Measurements from ENCODE around the gene BTN2A1.

Gene BTN2A1

DNA sequence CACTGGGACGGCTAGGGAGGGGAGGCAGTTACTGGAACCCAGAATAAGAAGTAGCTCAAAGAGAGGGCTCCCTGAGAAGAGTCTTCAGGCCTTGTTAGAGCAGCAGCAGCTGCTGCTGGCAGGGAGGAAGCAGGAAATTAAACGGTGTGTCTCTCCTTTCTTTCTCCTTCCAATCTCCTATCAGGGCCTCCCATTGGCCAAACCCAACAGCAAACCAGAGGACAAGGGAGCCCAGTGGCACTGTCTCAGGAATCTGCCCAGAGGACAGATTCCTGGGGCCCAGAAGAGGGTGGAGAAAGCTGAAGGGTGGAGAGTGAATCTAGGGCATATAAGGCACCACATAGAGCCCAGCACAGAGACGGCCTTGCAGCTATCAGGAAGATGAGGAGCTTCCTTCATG lies 45.5 kb upstream of the BTN2A1 start:
- Histone ChIP-seq H3K4me1 (ENCODE audit: insufficient read depth, low read length, severe bottlenecking) (no peaks in the 10 kb centered on the region), H3K36me3 (ENCODE audit: insufficient read depth, low read length) (no peaks in the 10 kb centered on the region; the same call in 1 of the 2 replicates), H3K9ac (ENCODE audit: low read length) (no peak overlapping the region), H3K27ac (ENCODE audit: low read depth, low read length, poor library complexity, severe bottlenecking) (no peak overlapping the region), H2AFZ (ENCODE audit: low read length) (no peak overlapping the region), H3K9me3 (ENCODE audit: low read length) (0 out of 2 replicates have a peak, but pooled peaks cover 2% of the 10 kb centered on the region), H3K9me2 (ENCODE audit: low read depth, low read length) (no peaks in the 10 kb centered on the region), H3K4me3 (ENCODE audit: low read depth, low read length, poor library complexity, severe bottlenecking) (no peak overlapping the region), H3K4me2 (ENCODE audit: low read length) (no peak overlapping the region), H3F3A (ENCODE audit: insufficient read depth, low read length) (no peaks in the 10 kb centered on the region), H3K27me3 (ENCODE audit: insufficient read depth, low read length) (peaks cover 11% of the 10 kb centered on the region; the same call in 1 of the 2 replicates), H3K79me2 (ENCODE audit: insufficient read depth, low read length) (no peaks in the 10 kb centered on the region), H4K20me1 (ENCODE audit: insufficient read depth, low read length) (no peaks in the 10 kb centered on the region)
- TF ChIP-seq EZH2 (IDR thresholded peaks at IDR 0.05; ENCODE audit: borderline replicate concordance, low read length) (no peak), CTCF (IDR thresholded peaks at IDR 0.05; ENCODE audit: low read length) (no peak)

DNA sequence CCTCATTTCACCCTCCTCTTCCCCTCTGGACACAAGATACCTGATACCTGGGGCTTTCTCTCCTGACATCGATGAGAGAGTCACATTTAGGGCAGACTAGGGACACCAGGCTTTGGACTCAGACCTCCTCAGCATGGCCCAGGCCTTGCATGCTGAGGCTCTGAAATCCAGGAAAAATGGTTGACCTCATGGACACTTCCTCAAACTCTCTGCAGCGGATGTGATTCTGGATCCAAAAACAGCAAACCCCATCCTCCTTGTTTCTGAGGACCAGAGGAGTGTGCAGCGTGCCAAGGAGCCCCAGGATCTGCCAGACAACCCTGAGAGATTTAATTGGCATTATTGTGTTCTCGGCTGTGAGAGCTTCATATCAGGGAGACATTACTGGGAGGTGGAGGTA lies 44.8 kb upstream of the BTN2A1 start:
- Histone ChIP-seq H3F3A (ENCODE audit: insufficient read depth, low read length) (no peaks in the 10 kb centered on the region), H4K20me1 (ENCODE audit: insufficient read depth, low read length) (no peaks in the 10 kb centered on the region), H3K9me2 (ENCODE audit: low read depth, low read length) (no peaks in the 10 kb centered on the region), H2AFZ (ENCODE audit: low read length) (no peak overlapping the region), H3K4me3 (ENCODE audit: low read depth, low read length, poor library complexity, severe bottlenecking) (no peak overlapping the region), H3K4me2 (ENCODE audit: low read length) (no peak overlapping the region), H3K27ac (ENCODE audit: low read depth, low read length, poor library complexity, severe bottlenecking) (no peak overlapping the region), H3K9ac (ENCODE audit: low read length) (no peak overlapping the region), H3K27me3 (ENCODE audit: insufficient read depth, low read length) (peaks cover 11% of the 10 kb centered on the region; the same call in 1 of the 2 replicates), H3K4me1 (ENCODE audit: insufficient read depth, low read length, severe bottlenecking) (no peaks in the 10 kb centered on the region), H3K36me3 (ENCODE audit: insufficient read depth, low read length) (no peaks in the 10 kb centered on the region; the same call in 1 of the 2 replicates), H3K79me2 (ENCODE audit: insufficient read depth, low read length) (no peaks in the 10 kb centered on the region), H3K9me3 (ENCODE audit: low read length) (peaks cover 5% of the 10 kb centered on the region; the same call in 1 of the 2 replicates)
- TF ChIP-seq EZH2 (IDR thresholded peaks at IDR 0.05; ENCODE audit: borderline replicate concordance, low read length) (no peak), CTCF (IDR thresholded peaks at IDR 0.05; ENCODE audit: low read length) (no peak)

DNA sequence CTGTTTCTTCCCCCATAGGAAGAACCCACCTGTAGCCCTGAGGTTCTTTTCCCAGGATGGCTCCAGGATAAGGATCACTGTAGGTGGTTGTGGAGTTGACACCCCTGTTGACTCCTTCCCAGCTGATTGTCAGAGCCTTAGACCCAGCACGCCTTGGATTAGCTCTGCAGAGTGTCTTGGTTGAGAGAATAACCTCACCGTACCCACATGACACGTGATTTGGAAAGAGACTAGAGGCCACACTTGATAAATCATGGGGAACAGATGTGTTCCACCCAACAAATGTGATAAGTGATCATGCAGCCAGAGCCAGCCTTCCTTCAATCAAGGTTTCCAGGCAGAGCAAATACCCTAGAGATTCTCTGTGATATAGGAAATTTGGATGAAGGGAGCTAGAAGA lies 43.5 kb upstream of the BTN2A1 start:
- no peaks in the 10 kb centered on the region for H3K79me2 ChIP-seq (ENCODE audit: insufficient read depth, low read length)

More for the DNA sequence above, 43.5 kb upstream of the BTN2A1 start:
- Histone ChIP-seq H3K9me3 (ENCODE audit: low read length) (peaks cover 10% of the 10 kb centered on the region; the same call in 1 of the 2 replicates), H2AFZ (ENCODE audit: low read length) (no peak overlapping the region), H3K36me3 (ENCODE audit: insufficient read depth, low read length) (no peaks in the 10 kb centered on the region; the same call in 1 of the 2 replicates), H4K20me1 (ENCODE audit: insufficient read depth, low read length) (no peaks in the 10 kb centered on the region), H3K27me3 (ENCODE audit: insufficient read depth, low read length) (peaks cover 11% of the 10 kb centered on the region; the same call in 1 of the 2 replicates), H3K4me3 (ENCODE audit: low read depth, low read length, poor library complexity, severe bottlenecking) (no peak overlapping the region), H3K9ac (ENCODE audit: low read length) (no peak overlapping the region), H3K4me1 (ENCODE audit: insufficient read depth, low read length, severe bottlenecking) (no peaks in the 10 kb centered on the region), H3K4me2 (ENCODE audit: low read length) (no peak overlapping the region), H3K27ac (ENCODE audit: low read depth, low read length, poor library complexity, severe bottlenecking) (no peak overlapping the region), H3K9me2 (ENCODE audit: low read depth, low read length) (no peaks in the 10 kb centered on the region), H3F3A (ENCODE audit: insufficient read depth, low read length) (no peaks in the 10 kb centered on the region)
- TF ChIP-seq CTCF (IDR thresholded peaks at IDR 0.05; ENCODE audit: low read length) (no peak), EZH2 (IDR thresholded peaks at IDR 0.05; ENCODE audit: borderline replicate concordance, low read length) (no peak)

Data from OCI-LY1 (cell line).